Kidney glomerular epithelial cell (primary cell): Measurements from ENCODE around the gene SPON1.

Source experiments
- DNase-seq: peaks from one replicate; lab custom pipeline; 2025; lab: John Stamatoyannopoulos, UW

SPON1 gene

GRCh38 chr11:14186046-14186775 is 223.7 kb downstream of the SPON1 start:
- no peak for DNase-seq

DNA sequence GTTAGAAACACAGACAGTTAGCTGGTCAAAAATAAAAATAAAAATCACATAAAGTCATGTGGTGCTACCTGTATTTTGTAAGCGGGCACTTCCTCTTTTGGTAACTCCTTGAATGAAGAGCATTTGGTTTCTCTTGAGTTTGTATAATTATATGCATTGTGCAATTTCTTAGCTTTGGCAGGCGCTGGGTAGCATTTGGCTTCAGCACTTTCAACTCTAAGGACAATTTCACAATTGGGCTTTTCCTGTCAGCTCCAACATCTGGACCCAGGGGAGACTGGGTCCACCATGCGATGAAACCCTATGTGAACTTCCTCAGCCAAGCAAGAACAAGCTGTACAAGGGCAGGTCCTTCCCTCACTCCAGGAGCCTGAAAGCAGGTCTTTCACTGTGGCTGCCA is 227.4 kb downstream of the SPON1 start:
- DNase-seq, result no peak

- DNase-seq, result no peak
Measured at GRCh38 chr11:14190992-14191778, 228.7 kb downstream of the SPON1 start.

GRCh38 chr11:14193644-14194043 is 231.1 kb downstream of the SPON1 start:
- no peak for DNase-seq

- no peak for DNase-seq
Measured at GRCh38 chr11:14202251-14203196, 240.0 kb downstream of the SPON1 start.

- no peak for DNase-seq
Measured at GRCh38 chr11:14203321-14203720, 240.8 kb downstream of the SPON1 start.

- DNase-seq, result no peak
Measured at GRCh38 chr11:14212986-14213385, 250.5 kb downstream of the SPON1 start.

GRCh38 chr11:14218728-14219127 is 256.2 kb downstream of the SPON1 start:
- no peak for DNase-seq

- DNase-seq, result no peak
Measured at GRCh38 chr11:14223636-14224288, 261.2 kb downstream of the SPON1 start.

- DNase-seq, result no peak
Measured at GRCh38 chr11:14224395-14224794, 261.9 kb downstream of the SPON1 start.

DNA sequence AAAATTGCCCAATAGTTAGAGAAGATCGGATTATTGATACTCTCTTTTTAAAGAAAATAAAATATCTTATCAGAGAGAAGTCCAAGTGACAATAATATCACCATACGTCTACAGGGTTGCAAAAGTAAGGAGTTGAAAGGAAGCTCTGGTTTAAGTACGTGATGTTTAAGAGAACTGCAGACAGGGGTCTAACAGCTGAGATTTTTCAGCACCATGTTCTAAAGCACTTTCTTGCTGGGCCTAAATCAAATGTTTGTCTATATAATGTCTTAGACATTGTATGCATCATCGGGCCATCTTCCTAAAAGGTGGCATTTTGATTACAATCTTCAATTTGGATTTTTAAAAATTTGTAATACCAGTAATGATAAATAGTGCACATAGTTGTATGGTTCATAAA is 263.1 kb downstream of the SPON1 start:
- no peak for DNase-seq

GRCh38 chr11:14228356-14228755 is 265.8 kb downstream of the SPON1 start:
- DNase-seq, result no peak

- no peak for DNase-seq
Measured at GRCh38 chr11:14229472-14229871, 266.9 kb downstream of the SPON1 start.

DNA sequence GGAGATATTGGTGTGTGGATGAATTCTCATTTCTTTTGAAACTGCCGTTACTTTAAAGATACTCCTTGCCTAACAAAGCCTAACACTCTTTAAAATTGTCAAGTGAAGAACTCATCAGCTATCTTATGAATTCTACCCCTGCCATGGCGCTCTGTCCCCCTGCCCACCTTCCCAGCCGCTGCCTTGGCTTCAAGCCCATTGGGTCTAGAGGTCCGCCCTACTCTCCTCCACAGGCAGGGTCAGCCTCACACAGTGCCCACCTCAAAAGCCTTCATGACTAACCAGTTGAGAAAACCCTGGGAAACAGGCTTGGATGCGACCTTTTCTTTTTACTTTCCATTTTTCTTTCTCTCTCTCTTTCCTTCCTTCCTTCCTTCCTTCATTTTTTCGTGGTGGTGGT is 267.9 kb downstream of the SPON1 start:
- DNase-seq, result no peak

DNA sequence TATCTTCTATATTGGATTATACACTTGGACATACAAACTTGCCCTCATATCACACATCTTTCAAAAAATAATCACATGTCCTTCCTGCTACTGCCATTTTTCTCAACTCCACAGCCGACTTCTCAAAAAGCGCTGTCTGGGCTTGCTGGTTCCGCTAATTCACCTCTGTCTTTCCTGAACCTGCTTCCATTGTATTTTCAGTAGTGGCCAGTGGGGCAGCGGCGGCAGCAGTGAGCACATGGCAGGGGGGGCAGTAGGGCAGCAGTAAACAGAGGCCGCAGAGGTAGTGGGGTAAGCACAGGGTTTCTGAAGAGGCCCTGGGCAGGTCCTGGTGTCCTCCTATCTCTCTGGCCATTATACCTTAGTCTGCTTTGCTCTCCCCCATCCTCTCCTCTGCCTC is 270.1 kb downstream of the SPON1 start:
- DNase-seq, result no peak

GRCh38 chr11:14234446-14234845 is 271.9 kb downstream of the SPON1 start:
- DNase-seq, result no peak

- no peak for DNase-seq
Measured at GRCh38 chr11:14235701-14236100, 273.2 kb downstream of the SPON1 start.

GRCh38 chr11:14237444-14237961 is 275.0 kb downstream of the SPON1 start:
- DNase-seq, result no peak

DNA sequence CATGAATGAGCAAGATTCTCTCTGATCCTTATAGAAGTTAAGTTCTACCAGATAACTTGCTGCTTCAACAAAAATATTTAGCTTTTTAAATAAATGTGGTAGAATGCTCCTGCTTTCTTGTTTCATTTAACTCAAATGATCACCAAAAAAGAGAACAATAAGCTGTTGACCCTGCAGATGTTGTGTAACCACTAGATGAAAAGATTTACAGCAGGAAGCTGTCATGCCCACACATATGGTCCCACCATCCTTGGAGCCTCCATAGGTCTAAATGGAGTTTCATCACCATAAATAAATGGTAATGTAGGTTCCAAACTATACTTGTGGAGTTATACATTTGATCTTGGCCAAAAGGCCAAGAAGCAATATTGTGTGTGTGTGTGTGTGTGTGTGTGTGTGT is 277.7 kb downstream of the SPON1 start:
- DNase-seq, result no peak

DNA sequence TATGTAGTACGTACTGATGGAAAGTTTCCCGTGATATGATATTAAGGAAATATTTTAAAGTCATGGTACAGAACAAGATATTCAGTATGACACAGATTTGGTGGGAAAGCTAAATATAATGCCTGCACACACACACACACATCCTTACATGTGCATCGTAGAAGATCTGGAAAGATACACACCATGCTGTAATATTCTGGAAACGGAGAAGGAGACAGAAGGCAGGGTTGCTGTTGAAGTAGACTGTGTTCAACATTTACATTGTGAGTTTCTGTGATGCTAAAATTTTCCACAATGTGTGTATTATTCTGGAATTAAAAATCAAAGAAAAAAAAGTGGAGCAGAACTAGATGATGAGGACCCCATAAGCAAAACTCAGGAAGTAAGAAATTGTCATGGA is 278.4 kb downstream of the SPON1 start:
- DNase-seq, result no peak

GRCh38 chr11:14242187-14242586 is 279.7 kb downstream of the SPON1 start:
- no peak for DNase-seq

DNA sequence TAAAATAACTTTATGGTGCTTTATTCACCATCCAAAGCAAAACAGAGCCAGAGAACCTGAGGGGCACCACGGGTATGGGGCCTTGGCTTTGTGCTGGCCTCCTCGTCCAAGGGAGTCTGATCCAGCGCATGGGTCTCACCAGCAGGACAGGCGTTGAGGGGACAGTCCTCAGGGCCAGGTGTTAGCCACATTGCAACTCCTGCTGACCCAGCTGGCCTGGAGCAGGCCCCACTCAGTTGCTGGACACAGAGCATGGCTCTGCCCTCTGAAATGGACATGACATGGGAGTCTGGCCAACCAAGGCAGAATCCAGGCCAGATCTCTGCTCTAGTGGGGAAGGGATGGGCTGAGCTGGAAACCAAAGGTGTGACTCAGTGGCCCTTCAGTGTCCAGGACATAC is 280.2 kb downstream of the SPON1 start:
- no peak for DNase-seq
